Endodermal cell (in vitro differentiated cells): ENCODE measurements around the gene ISYNA1. TPM values are rescaled to one million over a fixed set of nuclear protein-coding genes. Genes with fewer than 3 reads are reported as not detected.
A peak's percentile ranks its signal among the peaks of the same experiment; 100 is the strongest.

Experiments used
- DNase-seq: peaks from one replicate; pipeline ENCODE4 v3.0.0-alpha.2; 2017
- H3K27ac ChIP-seq: 2 replicates; pipeline ENCODE4 v1.5.1; 2013; ENCODE audit warnings: mild to moderate bottlenecking, low read depth, low read length, moderate library complexity
- H3K27me3 ChIP-seq: 2 replicates; pipeline ENCODE4 v1.6.1; 2013; ENCODE audit warnings: mild to moderate bottlenecking, low read length, moderate library complexity; ENCODE audit not compliant: insufficient read depth, control insufficient read depth, poor library complexity, severe bottlenecking
- H3K36me3 ChIP-seq: 2 replicates; pipeline ENCODE4 v1.7.0; 2013; ENCODE audit warnings: mild to moderate bottlenecking, low read length, moderate library complexity; ENCODE audit not compliant: control insufficient read depth, insufficient read depth
- H3K4me1 ChIP-seq: one replicate; pipeline ENCODE4 v1.7.0; 2013; ENCODE audit warnings: low read length; ENCODE audit not compliant: control insufficient read depth, insufficient read depth
- H3K4me3 ChIP-seq: 2 replicates; pipeline ENCODE4 v1.5.1; 2013; ENCODE audit warnings: mild to moderate bottlenecking, low read length, moderate library complexity
- H3K9ac ChIP-seq: 2 replicates; pipeline ENCODE4 v1.6.1; 2013; ENCODE audit warnings: mild to moderate bottlenecking, low read length, moderate library complexity; ENCODE audit not compliant: poor library complexity, severe bottlenecking; ENCODE audit errors: extremely low read depth
- H3K9me3 ChIP-seq: 2 replicates; pipeline ENCODE4 v1.6.1; 2013; ENCODE audit warnings: mild to moderate bottlenecking, low read length, moderate library complexity; ENCODE audit not compliant: control insufficient read depth
- H3K27ac Mint-ChIP-seq: 2 replicates; pipeline ENCODE4 v1.8.0; 2020; ENCODE audit warnings: mixed read lengths
- H3K27me3 Mint-ChIP-seq: 2 replicates; pipeline ENCODE4 v1.8.0; 2021; ENCODE audit warnings: mild to moderate bottlenecking, mixed read lengths; ENCODE audit not compliant: insufficient read depth
- H3K36me3 Mint-ChIP-seq: 2 replicates; pipeline ENCODE4 v1.8.0; 2020; ENCODE audit warnings: low read depth, mixed read lengths
- H3K4me1 Mint-ChIP-seq: 2 replicates; pipeline ENCODE4 v1.8.0; 2020; ENCODE audit warnings: mixed read lengths
- H3K4me3 Mint-ChIP-seq: 2 replicates; pipeline ENCODE4 v1.8.0; 2020; ENCODE audit warnings: mild to moderate bottlenecking, moderate library complexity, mixed read lengths
- H3K9me3 Mint-ChIP-seq: 2 replicates; pipeline ENCODE4 v1.8.0; 2020; ENCODE audit warnings: mild to moderate bottlenecking, mixed read lengths
- CTCF ChIP-seq: fragments of 200-600 bp; sonication (generic); conservative IDR thresholded peaks from 2 replicates; pipeline ENCODE4 v1.5.0; 2021; ENCODE audit warnings: antibody characterized with exemption, mild to moderate bottlenecking
- WGBS, 2 experiments: methylation state at CpG; one replicate each; pipeline versions ENCODE4 v1.1.5 to v1.1.7; 2013; ENCODE audit warnings: missing lambda C conversion rate in 2 of 2, mixed read lengths in 1 of 2; ENCODE audit not compliant: insufficient coverage in 1 of 2, insufficient read length in 1 of 2; 5-methylcytosine and 5-hydroxymethylcytosine counted together
- total RNA-seq, 2 donors: library from RNA; stranded (reverse); fragmentation: NEBNext Ultra II Directional in 1 of 2; extraction: Animal tissue kit (Norgen Biotek cat#: 25700) in 1 of 2; gene quantifications; 2 replicates in 1 of 2; 3 replicates in 1 of 2; pipeline ENCODE4 v1.2.1, GENCODE V29; 2021

Gene ISYNA1
- total RNA-seq, 2 donors from 2014 or later, result 156 to 212 TPM

DNA sequence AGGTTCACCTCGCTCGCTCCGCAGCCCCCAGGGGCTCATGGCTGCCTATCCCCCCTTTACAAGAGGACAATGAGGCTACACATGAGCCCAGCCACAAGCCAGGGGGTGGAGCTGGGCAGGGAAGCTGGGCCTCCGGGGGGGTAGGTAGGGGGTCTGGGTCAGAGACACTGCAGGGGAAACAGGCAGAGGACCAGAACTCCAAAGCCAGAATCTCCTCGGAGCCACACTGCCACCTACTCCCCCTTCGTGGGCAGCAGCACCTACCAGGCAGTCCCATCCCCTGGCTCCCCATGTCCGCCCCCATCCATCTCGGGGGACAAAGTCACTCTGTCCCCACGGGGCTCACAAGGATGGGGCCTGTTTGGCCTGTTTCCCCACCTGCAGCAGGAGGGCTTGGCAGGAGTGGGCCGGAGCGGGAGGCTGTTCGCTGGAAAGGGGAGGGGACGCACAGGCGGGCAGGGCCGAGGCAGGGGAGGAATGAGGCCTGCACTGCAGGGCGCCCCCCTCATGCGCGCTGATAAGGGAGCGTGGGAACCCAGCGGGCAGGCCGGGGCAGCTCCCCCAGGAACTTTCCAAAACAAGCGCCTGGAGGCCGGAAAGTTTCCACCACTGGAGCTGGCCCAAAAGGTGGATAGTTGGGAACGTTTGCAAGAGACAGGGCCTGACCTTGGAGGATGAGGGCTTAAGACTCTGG, 545 bp upstream of the ISYNA1 start:
- Mint-ChIP-seq H3K4me1 (peaks cover 13% of the 10 kb centered on the region), H3K4me3 (peak overlapping the region; percentile 63), H3K27ac (peak overlapping the region; percentile 93), H3K9me3 (peaks cover 3% of the 10 kb centered on the region), H3K27me3 (peaks cover 3% of the 10 kb centered on the region), H3K36me3 (peaks cover 14% of the 10 kb centered on the region)
- Histone ChIP-seq H3K9me3 (no peaks in the 10 kb centered on the region), H3K27ac (peak overlapping the region; percentile 92), H3K4me1 (peaks cover 15% of the 10 kb centered on the region), H3K36me3 (peaks cover 3% of the 10 kb centered on the region), H3K4me3 (peak overlapping the region; percentile 53), H3K9ac (peak overlapping the region; percentile 67), H3K27me3 (no peaks in the 10 kb centered on the region)
- peak; percentile 92 for DNase-seq
- 10 to 21% methylated on average over 12 to 24 of the region's 24 CpGs for WGBS, 2 experiments
- no peak for TF ChIP-seq CTCF

- peak overlapping the region; percentile 64 for H3K4me3 ChIP-seq
- peak overlapping the region; percentile 63 for H3K4me3 Mint-ChIP-seq
- H3K4me1 Mint-ChIP-seq, result peaks cover 13% of the 10 kb centered on the region
- H3K9me3 Mint-ChIP-seq, result no peaks in the 10 kb centered on the region
- WGBS, 2 experiments, result 33 to 48% methylated on average over 27 to 59 of the region's 67 CpGs
- H3K27ac ChIP-seq, result no peak overlapping the region
- peaks cover 3% of the 10 kb centered on the region for H3K36me3 ChIP-seq
- H3K27me3 ChIP-seq, result no peaks in the 10 kb centered on the region
- peaks cover 22% of the 10 kb centered on the region for H3K4me1 ChIP-seq
- peak; percentile 53 for TF ChIP-seq CTCF
- peak; percentile 95 for DNase-seq
- no peak overlapping the region for H3K9ac ChIP-seq
- H3K27ac Mint-ChIP-seq, result peak overlapping the region; percentile 49
- no peaks in the 10 kb centered on the region for H3K9me3 ChIP-seq
- H3K27me3 Mint-ChIP-seq, result peaks cover 3% of the 10 kb centered on the region
- H3K36me3 Mint-ChIP-seq, result peaks cover 6% of the 10 kb centered on the region
Measured at GRCh38 chr19:18436671-18437490, 1.1 kb downstream of the ISYNA1 start.

DNA sequence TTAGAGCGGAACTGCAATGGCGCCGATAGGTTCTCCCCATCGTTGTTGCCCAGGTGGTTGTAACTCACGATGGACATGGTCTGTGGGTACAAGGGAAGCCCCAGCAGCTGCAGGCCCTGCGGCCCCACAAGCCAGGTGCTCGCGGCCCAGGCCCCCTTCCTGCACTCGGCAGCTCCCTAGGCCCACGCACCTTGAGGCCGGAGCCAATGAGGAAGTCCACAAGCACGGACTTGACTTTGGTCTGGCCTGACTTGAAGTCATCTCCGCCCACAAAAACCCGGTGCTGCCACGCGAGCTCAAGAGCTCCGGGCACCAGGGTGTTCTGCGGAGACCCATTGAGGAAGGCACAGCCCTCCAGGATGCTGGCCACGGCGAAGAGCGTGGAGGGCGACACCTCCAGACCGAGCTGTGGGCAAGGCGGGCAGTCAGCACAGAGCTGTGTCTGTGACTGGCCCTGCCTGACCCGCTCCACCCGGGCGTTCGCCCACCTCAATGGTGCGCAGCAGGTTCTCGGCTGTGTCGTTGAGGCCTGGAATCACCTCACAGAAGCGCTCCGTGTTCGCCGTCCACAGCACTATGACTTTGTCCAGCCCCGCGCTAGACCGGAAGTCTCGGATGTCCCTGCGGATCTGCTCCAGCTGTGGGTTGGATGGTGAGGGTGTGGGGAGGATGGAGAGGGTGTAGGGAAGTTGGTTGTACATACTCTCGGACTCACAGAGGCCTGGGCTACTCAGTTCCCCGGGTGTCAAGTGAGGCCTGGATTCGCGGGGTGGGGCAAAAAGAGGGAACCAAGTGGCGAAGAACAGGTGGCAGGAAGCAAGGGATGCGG, 1.9 kb downstream of the ISYNA1 start:
- H3K27ac ChIP-seq, result no peak overlapping the region
- Mint-ChIP-seq H3K36me3 (peaks cover 6% of the 10 kb centered on the region), H3K4me3 (peak overlapping the region; percentile 63), H3K9me3 (no peaks in the 10 kb centered on the region), H3K27me3 (peaks cover 3% of the 10 kb centered on the region), H3K27ac (peak overlapping the region; percentile 49), H3K4me1 (peaks cover 13% of the 10 kb centered on the region)
- 94 to 95% methylated on average over 40 to 46 of the region's 46 CpGs for WGBS, 2 experiments
- H3K9ac ChIP-seq, result no peak overlapping the region
- H3K27me3 ChIP-seq, result no peaks in the 10 kb centered on the region
- no peaks in the 10 kb centered on the region for H3K9me3 ChIP-seq
- peak overlapping the region; percentile 64 for H3K4me3 ChIP-seq
- DNase-seq, result peak; percentile 51
- no peak for TF ChIP-seq CTCF
- H3K36me3 ChIP-seq, result peaks cover 3% of the 10 kb centered on the region
- peaks cover 22% of the 10 kb centered on the region for H3K4me1 ChIP-seq
